ENCODE results near the gene SMPD3. TPM values are rescaled to one million over a fixed set of nuclear protein-coding genes. Genes with fewer than 3 reads are reported as not detected.

The SMPD3 gene
- total and polyA plus RNA-seq, 2 of the 8 experiments (the other 6 are each of a cell fraction or from before 2014, with no cell fraction given): 0.39 to 1.3 TPM

- Histone ChIP-seq H3K18ac (ENCODE audit: extremely low read depth, low read length) (no peak overlapping the region), H4K20me1 (replicated peaks in 1 of 2; ENCODE audit: control insufficient read depth in 1 of 2, insufficient read depth in 2 of 2, low read length in 2 of 2) (peaks cover 1 to 7% of the 10 kb centered on the region in 2 experiments), H3K14ac (ENCODE audit: insufficient read length) (no peak overlapping the region), H2BK15ac (ENCODE audit: low read length) (no peak overlapping the region), H2BK5ac (ENCODE audit: low read depth, low read length) (no peak overlapping the region), H3K4me2 (ENCODE audit: insufficient read depth in 1 of 2, low read depth in 2 of 2, low read length in 2 of 2) (no peak overlapping the region), H2AK5ac (ENCODE audit: low read depth, low read length) (no peak overlapping the region), H2BK120ac (replicated peaks; ENCODE audit: low read depth, low read length) (no peak overlapping the region), H3K27ac (ENCODE audit: low read depth, low read length) (no peak overlapping the region), H3K4me1 (replicated peaks in 1 of 4; ENCODE audit: control insufficient read depth in 3 of 4, insufficient read depth in 4 of 4, low read length in 3 of 4) (peaks cover 0 to 4% (median 1%) of the 10 kb centered on the region in 4 experiments; a peak in 2 of 7 replicates), H3K9ac (replicated peaks in 1 of 4; ENCODE audit: extremely low read depth in 1 of 4, low read depth in 3 of 4, low read length in 3 of 4) (0 out of 7 replicates have a peak overlapping the region, but pooled peaks of 1 of the 4 experiments have one; percentile 36), H3K36me3 (ENCODE audit: control insufficient read depth in 2 of 4, insufficient read depth in 4 of 4, low read length in 3 of 4) (peaks cover 2 to 9% (median 8%) of the 10 kb centered on the region in 4 experiments; a peak in 4 of 8 replicates), H2AFZ (ENCODE audit: low read length) (no peak overlapping the region), H3K9me3 (ENCODE audit: insufficient read depth in 2 of 2, low read depth in 1 of 2, low read length in 1 of 2) (no peaks in the 10 kb centered on the region), H3K4me3 (ENCODE audit: extremely low read depth in 1 of 4, insufficient read depth in 2 of 4, low read depth in 3 of 4, low read length in 4 of 4) (no peak overlapping the region), H2BK12ac (ENCODE audit: low read depth, low read length) (no peak overlapping the region), H2BK20ac (ENCODE audit: low read length) (no peak overlapping the region), H3K23ac (ENCODE audit: insufficient read length) (no peak overlapping the region), H4K91ac (replicated peaks; ENCODE audit: insufficient read length, low read length) (no peak overlapping the region), H3K23me2 (ENCODE audit: low read depth, low read length) (no peaks in the 10 kb centered on the region), H3K79me1 (ENCODE audit: low read depth, low read length) (no peaks in the 10 kb centered on the region), H3K56ac (replicated peaks; ENCODE audit: insufficient read length, low read depth, low read length) (no peak overlapping the region), H4K5ac (ENCODE audit: insufficient read length, low read depth, low read length) (no peak overlapping the region), H3K27me3 (replicated peaks in 1 of 4; ENCODE audit: control insufficient read depth in 3 of 4, extremely low read depth in 1 of 4, insufficient read depth in 3 of 4, low read length in 3 of 4) (no peaks in the 10 kb centered on the region), H3K4ac (replicated peaks; ENCODE audit: insufficient read length, low read depth, low read length) (no peak overlapping the region), H3K79me2 (ENCODE audit: control insufficient read depth in 1 of 2, insufficient read depth in 2 of 2, low read length in 2 of 2) (no peaks in the 10 kb centered on the region), H4K8ac (ENCODE audit: extremely low read depth, insufficient read depth, low read length) (no peak overlapping the region)
- WGBS, 2 experiments (ENCODE audit: extremely low coverage in 1 of 2, insufficient coverage in 1 of 2, insufficient read length in 1 of 2, insufficient replicate concordance in 2 of 2, low coverage in 1 of 2, low lambda C conversion rate in 2 of 2, missing lambda C conversion rate in 1 of 2): 60% methylated on average over 4 of the region's 4 CpGs; no CpG with 5 or more reads in 1 of the 2 experiments
- DNase-seq (ENCODE audit: low read depth in 1 of 2, low spot score in 2 of 2) (no peak), FAIRE-seq (no peak)
- ChIA-PET POLR2A (ENCODE audit: partially characterized antibody) (interaction anchor here (0.7 to 0.9 kb wide), 2 partner anchors 11 to 49 kb away, joined by 3 to 4 read pairs; no protein-coding TSS in a partner anchor), CTCF (ENCODE audit: partially characterized antibody) (interaction anchor here (0.6 to 1.8 kb wide), 8 partner anchors 12 to 80 kb away, joined by 3 to 18 read pairs (median 3); partner anchors contain the start of gene SLC7A6)
- TF ChIP-seq RXRA (IDR thresholded peaks at IDR 0.05; ENCODE audit: insufficient read depth, low read depth, low read length): no peak
Measured at GRCh38 chr16:68331879-68332410, 116.4 kb downstream of the SMPD3 start.
